ENCODE measurements around the gene HSD17B11. TPM values are rescaled to one million over a fixed set of nuclear protein-coding genes. Genes with fewer than 3 reads are reported as not detected.
"Not testable (repeated sequence)": the region's sequence is repeated elsewhere in the genome, so short reads cannot be mapped to it uniquely, and the experiment has no call there.

Gene HSD17B11
- total and polyA plus RNA-seq, 2 donors (not counting 1 experiment from before 2014, with no cell fraction given): 26.5 to 62.2 TPM

- intact Hi-C loops (cut with micrococcal nuclease): no loop called here
- Histone ChIP-seq H3K36me3 (replicated peaks in 1 of 2; ENCODE audit: control extremely low read depth in 1 of 2, control insufficient read depth in 1 of 2, extremely low read depth in 1 of 2, insufficient read depth in 2 of 2, low read length in 1 of 2) (no peaks in the 10 kb centered on the region), H2AFZ (ENCODE audit: insufficient read depth, low read depth, low read length, poor library complexity, severe bottlenecking) (no peak overlapping the region), H4K20me1 (ENCODE audit: control insufficient read depth, insufficient read depth, low read length, poor library complexity, severe bottlenecking) (no peaks in the 10 kb centered on the region), H3K9me3 (ENCODE audit: control extremely low read depth in 1 of 3, control insufficient read depth in 2 of 3, insufficient read depth in 1 of 3, low read length in 2 of 3) (no peaks in the 10 kb centered on the region), H3K27ac (ENCODE audit: low read length in 2 of 2) (no peak overlapping the region), H3K4me3 (ENCODE audit: control extremely low read depth in 1 of 5, extremely low read depth in 1 of 5, insufficient read depth in 1 of 5, low read depth in 2 of 5, low read length in 4 of 5) (no peak overlapping the region), H3K79me2 (ENCODE audit: control insufficient read depth, insufficient read depth, low read length) (no peaks in the 10 kb centered on the region), H3K9ac (ENCODE audit: low read length) (no peak overlapping the region), H3K4me1 (ENCODE audit: control insufficient read depth in 2 of 2, insufficient read depth in 2 of 2, low read length in 2 of 2) (no peaks in the 10 kb centered on the region), H3K4me2 (replicated peaks; ENCODE audit: low read depth, low read length, poor library complexity, severe bottlenecking) (no peak overlapping the region), H3K27me3 (replicated peaks in 1 of 4; ENCODE audit: control extremely low read depth in 1 of 4, control insufficient read depth in 3 of 4, insufficient read depth in 4 of 4, low read length in 3 of 4) (no peaks in the 10 kb centered on the region)
- Mint-ChIP-seq H3K9me3 (ENCODE audit: insufficient read depth) (no peaks in the 10 kb centered on the region), H3K27ac (no peak overlapping the region), H3K4me3 (no peak overlapping the region), H3K4me1 (no peaks in the 10 kb centered on the region), H3K27me3 (no peaks in the 10 kb centered on the region)
- ATAC-seq (ENCODE audit: low read depth) (no peak), DNase-seq (no peak)
- TF ChIP-seq EZH2 (IDR thresholded peaks at IDR 0.05; ENCODE audit: borderline replicate concordance, insufficient read depth, low read depth, low read length, poor library complexity, severe bottlenecking): no peak
- TF ChIP-seq, protein P1, sequence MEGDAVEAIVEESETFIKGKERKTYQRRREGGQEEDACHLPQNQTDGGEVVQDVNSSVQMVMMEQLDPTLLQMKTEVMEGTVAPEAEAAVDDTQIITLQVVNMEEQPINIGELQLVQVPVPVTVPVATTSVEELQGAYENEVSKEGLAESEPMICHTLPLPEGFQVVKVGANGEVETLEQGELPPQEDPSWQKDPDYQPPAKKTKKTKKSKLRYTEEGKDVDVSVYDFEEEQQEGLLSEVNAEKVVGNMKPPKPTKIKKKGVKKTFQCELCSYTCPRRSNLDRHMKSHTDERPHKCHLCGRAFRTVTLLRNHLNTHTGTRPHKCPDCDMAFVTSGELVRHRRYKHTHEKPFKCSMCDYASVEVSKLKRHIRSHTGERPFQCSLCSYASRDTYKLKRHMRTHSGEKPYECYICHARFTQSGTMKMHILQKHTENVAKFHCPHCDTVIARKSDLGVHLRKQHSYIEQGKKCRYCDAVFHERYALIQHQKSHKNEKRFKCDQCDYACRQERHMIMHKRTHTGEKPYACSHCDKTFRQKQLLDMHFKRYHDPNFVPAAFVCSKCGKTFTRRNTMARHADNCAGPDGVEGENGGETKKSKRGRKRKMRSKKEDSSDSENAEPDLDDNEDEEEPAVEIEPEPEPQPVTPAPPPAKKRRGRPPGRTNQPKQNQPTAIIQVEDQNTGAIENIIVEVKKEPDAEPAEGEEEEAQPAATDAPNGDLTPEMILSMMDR (IDR thresholded peaks at IDR 0.05): no peak
- 80% methylated on average over 1 of the region's 1 CpG for WGBS (ENCODE audit: insufficient coverage)
- ChIA-PET POLR2A (no interaction called here), CTCF (no interaction called here)
Observed at GRCh38 chr4:87317527-87317926, 73.5 kb downstream of the HSD17B11 start.

DNA sequence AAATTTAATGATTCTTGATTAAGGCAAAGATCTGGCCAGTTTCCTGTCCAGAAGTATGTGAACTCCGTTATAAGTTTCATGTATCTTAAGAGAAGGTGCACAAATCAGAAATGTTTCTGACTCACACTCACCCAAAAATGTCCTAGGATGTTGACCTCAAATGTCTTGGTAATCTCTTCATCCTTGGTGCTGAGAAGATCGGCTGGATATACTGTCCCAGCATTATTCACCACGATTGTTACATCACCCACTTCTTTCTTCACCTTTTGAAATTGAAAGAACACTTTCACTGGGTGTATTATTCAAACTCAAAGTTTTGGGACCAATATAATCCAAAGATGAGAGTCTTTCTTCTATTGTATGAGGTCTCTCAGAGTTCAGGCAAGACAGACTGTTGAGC is 74.0 kb downstream of the HSD17B11 start:
- DNase-seq: no peak
- H3K36me3 ChIP-seq (replicated peaks in 1 of 2; ENCODE audit: control extremely low read depth in 1 of 2, control insufficient read depth in 1 of 2, extremely low read depth in 1 of 2, insufficient read depth in 2 of 2, low read length in 1 of 2): no peaks in the 10 kb centered on the region
- no peaks in the 10 kb centered on the region for H3K9me3 ChIP-seq (ENCODE audit: control extremely low read depth in 1 of 3, control insufficient read depth in 2 of 3, insufficient read depth in 1 of 3, low read length in 2 of 3)
- ATAC-seq (ENCODE audit: low read depth): no peak
- 100% methylated on average over 1 of the region's 3 CpGs for WGBS (ENCODE audit: insufficient coverage)
- Mint-ChIP-seq H3K27me3 (no peaks in the 10 kb centered on the region), H3K9me3 (ENCODE audit: insufficient read depth) (no peaks in the 10 kb centered on the region), H3K4me3 (no peak overlapping the region), H3K27ac (no peak overlapping the region), H3K4me1 (no peaks in the 10 kb centered on the region)
- ChIA-PET POLR2A (no interaction called here), CTCF (no interaction called here)
- H3K27ac ChIP-seq (ENCODE audit: low read length in 2 of 2): no peak overlapping the region
- H3K4me3 ChIP-seq (ENCODE audit: control extremely low read depth in 1 of 5, extremely low read depth in 1 of 5, insufficient read depth in 1 of 5, low read depth in 2 of 5, low read length in 4 of 5): no peak overlapping the region
- no peaks in the 10 kb centered on the region for H4K20me1 ChIP-seq (ENCODE audit: control insufficient read depth, insufficient read depth, low read length, poor library complexity, severe bottlenecking)
- H3K4me1 ChIP-seq (ENCODE audit: control insufficient read depth in 2 of 2, insufficient read depth in 2 of 2, low read length in 2 of 2): no peaks in the 10 kb centered on the region
- H2AFZ ChIP-seq (ENCODE audit: insufficient read depth, low read depth, low read length, poor library complexity, severe bottlenecking): no peak overlapping the region
- H3K79me2 ChIP-seq (ENCODE audit: control insufficient read depth, insufficient read depth, low read length): no peaks in the 10 kb centered on the region
- H3K4me2 ChIP-seq (replicated peaks; ENCODE audit: low read depth, low read length, poor library complexity, severe bottlenecking): no peak overlapping the region
- no peaks in the 10 kb centered on the region for H3K27me3 ChIP-seq (replicated peaks in 1 of 4; ENCODE audit: control extremely low read depth in 1 of 4, control insufficient read depth in 3 of 4, insufficient read depth in 4 of 4, low read length in 3 of 4)
- H3K9ac ChIP-seq (ENCODE audit: low read length): no peak overlapping the region
- TF ChIP-seq, protein P1 (IDR thresholded peaks at IDR 0.05): no peak
- no peak for TF ChIP-seq EZH2 (IDR thresholded peaks at IDR 0.05; ENCODE audit: borderline replicate concordance, insufficient read depth, low read depth, low read length, poor library complexity, severe bottlenecking)
- intact Hi-C loops (cut with micrococcal nuclease): no loop called here

GRCh38 chr4:87315000-87315399 is 76.0 kb downstream of the HSD17B11 start:
- intact Hi-C loops (cut with micrococcal nuclease); H4K20me1 ChIP-seq (ENCODE audit: control insufficient read depth, insufficient read depth, low read length, poor library complexity, severe bottlenecking); H3K27ac ChIP-seq (ENCODE audit: low read length in 2 of 2); H3K4me2 ChIP-seq (replicated peaks; ENCODE audit: low read depth, low read length, poor library complexity, severe bottlenecking); H3K9me3 ChIP-seq (ENCODE audit: control extremely low read depth in 1 of 3, control insufficient read depth in 2 of 3, insufficient read depth in 1 of 3, low read length in 2 of 3); H2AFZ ChIP-seq (ENCODE audit: insufficient read depth, low read depth, low read length, poor library complexity, severe bottlenecking); POLR2A ChIA-PET; DNase-seq; H3K9me3 Mint-ChIP-seq (ENCODE audit: insufficient read depth); ATAC-seq (ENCODE audit: low read depth); H3K27me3 ChIP-seq (replicated peaks in 1 of 4; ENCODE audit: control extremely low read depth in 1 of 4, control insufficient read depth in 3 of 4, insufficient read depth in 4 of 4, low read length in 3 of 4); H3K27ac Mint-ChIP-seq; H3K79me2 ChIP-seq (ENCODE audit: control insufficient read depth, insufficient read depth, low read length); H3K4me1 Mint-ChIP-seq; H3K4me3 Mint-ChIP-seq; H3K27me3 Mint-ChIP-seq; H3K4me3 ChIP-seq (ENCODE audit: control extremely low read depth in 1 of 5, extremely low read depth in 1 of 5, insufficient read depth in 1 of 5, low read depth in 2 of 5, low read length in 4 of 5); H3K9ac ChIP-seq (ENCODE audit: low read length); H3K4me1 ChIP-seq (ENCODE audit: control insufficient read depth in 2 of 2, insufficient read depth in 2 of 2, low read length in 2 of 2); H3K36me3 ChIP-seq (replicated peaks in 1 of 2; ENCODE audit: control extremely low read depth in 1 of 2, control insufficient read depth in 1 of 2, extremely low read depth in 1 of 2, insufficient read depth in 2 of 2, low read length in 1 of 2): not testable (repeated sequence)
- CTCF ChIA-PET: interaction anchor here (0.7 kb wide), 1 partner anchor 136 kb away, joined by 9 read pairs; no protein-coding TSS in a partner anchor
- no CpG with 5 or more reads among the region's 4 CpGs for WGBS (ENCODE audit: insufficient coverage)
